ENCODE measurements around the gene SPAG16. TPM values are rescaled to one million over a fixed set of nuclear protein-coding genes. Genes with fewer than 3 reads are reported as not detected.

Gene SPAG16
- total RNA-seq, 1 donor from 2014 or later, result 22.6 TPM

Small RNA genes lying within 50 kb of the gene (microRNA-seq; reads per million reads assigned to microRNA genes)
- not detected for gene MIR4438

Other genes with a start within 250 kb of the SPAG16 start
- gene IKZF2, start 132.9 kb upstream of the SPAG16 start, total RNA-seq, result 4.5 and 4.9 TPM in 2 replicates